HG03439 (cell line): ENCODE data around the gene ZMYND19.
"Not testable (repeated sequence)": the region's sequence is repeated elsewhere in the genome, so short reads cannot be mapped to it uniquely, and the experiment has no call there.

ENCODE experiments used
- ATAC-seq: cut with Tn5 transposase; IDR thresholded peaks from one replicate; pipeline ENCODE4 v1.9.1; 2021; ENCODE audit warnings: mild to moderate bottlenecking, moderate library complexity; ENCODE audit not compliant: unreplicated experiment

Gene ZMYND19

DNA sequence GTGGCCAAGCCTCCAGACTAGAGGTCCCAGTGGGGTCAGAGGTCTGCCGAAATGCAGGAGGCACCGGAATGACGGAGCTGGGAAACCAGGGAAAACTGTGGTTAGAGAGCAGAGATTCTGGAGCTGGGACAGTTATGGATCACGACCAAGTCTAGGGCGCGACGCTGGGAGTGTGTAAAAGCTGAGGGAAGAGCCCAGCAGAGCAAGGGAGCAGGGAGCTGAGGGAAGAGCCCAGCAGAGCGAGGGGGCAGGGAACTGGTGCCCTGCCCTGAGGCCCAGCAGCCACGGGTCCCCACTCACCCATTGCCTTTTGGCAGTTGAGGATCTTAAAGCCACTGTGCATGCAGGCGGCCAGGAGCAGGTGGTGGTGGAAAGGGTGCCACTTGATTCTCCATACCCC is 26.2 kb downstream of the ZMYND19 start:
- ATAC-seq: no peak

DNA sequence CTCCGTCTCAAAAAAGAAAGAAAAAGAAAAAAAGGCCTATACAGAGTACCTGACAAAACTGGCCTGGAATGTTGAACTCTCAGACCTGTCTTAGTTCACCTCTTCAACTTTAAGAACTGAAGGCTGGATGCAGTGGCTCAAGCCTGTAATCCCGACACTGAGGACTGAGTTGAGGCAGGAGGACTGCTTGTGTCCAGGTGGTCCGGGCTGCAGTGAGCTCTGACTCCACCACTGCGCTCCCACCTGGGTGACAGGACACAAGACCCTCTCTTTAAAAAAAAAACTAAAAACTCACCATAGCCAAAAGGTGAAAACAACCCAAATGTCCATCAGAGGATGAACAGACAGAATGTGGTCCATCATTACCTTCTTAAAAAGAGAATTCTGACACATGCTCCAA is 32.2 kb downstream of the ZMYND19 start:
- ATAC-seq: no peak

DNA sequence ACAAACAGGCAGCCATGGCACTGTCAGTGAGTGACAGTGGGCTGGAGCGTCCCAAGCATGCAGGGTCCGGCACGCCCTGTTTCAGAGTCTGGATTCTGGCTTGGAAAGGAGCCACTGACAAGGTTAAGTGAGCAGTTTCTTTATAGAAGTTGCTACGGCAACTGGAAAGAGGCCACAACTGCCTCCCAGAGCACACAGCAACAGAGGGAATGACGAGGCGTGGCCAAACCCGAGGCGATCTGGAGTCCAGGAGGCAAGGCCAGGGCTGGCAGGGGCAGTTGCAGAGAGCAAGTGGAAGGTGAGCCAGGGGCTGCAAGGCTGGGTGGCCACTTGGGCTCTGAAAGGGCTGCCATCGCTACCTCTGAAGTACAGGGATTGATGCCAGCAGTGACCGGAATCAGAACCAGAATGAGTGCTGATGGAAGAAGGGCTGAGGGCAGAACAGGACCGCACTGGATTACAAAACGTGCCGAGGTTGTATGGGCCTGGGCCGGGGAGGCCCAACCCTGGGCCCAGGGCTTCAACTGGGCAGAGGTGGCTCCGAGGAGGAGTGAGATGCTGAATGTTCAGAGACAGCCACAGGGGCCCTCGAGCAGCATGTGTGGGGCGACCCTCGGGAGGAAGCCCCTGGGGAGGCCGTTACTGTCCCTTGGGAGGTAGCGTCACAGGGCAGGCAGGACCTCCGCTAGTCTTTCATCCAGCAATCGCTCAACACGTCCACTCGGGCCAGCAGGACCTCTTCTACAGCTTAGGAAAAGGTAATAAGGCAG is 34.1 kb downstream of the ZMYND19 start:
- no peak for ATAC-seq

DNA sequence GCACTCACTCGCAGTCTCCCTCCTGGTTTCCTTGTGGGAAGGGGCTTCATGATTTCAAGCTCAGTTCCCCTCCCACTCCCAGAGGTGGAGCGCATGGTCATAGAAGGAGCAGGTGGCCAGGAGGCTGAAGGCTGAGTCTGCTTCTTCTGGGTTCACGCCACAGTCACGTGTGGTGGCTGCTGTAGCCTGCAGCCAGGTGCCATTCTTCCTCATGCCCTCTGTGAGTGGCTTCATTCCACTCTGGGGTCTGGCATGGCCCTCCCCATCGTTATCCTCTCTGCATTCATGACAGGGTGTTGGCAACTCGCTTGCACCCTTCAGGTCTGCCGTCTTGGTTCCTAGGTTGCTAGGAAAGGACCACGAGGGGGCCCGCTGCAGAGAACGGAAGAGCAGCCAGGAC is 35.1 kb downstream of the ZMYND19 start:
- ATAC-seq: no peak

DNA sequence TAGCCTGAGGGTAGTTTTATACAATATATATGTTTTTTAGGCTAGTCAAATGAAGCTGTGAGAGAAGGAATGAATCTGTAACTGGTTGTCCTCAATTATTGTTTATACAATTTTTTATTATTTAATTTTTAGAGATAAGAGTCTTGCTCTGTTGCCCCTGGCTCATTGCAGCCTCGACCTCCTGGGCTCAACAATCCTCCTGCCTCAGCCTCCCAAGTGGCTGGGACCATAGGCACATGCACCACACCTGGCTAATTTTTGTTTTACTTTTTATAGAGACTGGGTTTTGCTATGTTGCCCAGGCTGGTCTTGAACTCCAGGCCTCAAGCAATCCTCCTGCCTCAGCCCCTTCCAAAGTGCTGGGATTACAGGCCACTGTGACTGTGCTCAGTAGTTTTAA is 36.0 kb downstream of the ZMYND19 start:
- no peak for ATAC-seq

DNA sequence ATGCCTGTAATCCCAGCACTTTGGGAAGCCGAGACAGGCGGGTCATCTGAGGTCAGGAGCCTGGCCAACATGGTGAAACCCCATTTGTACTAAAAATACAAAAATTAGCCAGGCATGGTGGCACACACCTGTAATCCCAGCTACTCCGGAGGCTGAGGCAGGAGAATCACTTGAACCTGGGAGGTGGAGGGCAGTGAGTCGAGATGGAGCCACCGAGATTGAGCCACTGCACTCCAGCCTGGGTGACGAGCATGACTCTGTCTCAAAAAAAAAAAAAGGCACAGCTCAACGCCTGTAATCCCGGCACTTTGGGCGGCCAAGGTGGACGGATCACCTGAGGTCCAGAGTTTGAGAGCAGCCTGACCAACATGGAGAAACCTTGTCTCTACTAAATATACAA is 36.7 kb downstream of the ZMYND19 start:
- ATAC-seq: not testable (repeated sequence)

DNA sequence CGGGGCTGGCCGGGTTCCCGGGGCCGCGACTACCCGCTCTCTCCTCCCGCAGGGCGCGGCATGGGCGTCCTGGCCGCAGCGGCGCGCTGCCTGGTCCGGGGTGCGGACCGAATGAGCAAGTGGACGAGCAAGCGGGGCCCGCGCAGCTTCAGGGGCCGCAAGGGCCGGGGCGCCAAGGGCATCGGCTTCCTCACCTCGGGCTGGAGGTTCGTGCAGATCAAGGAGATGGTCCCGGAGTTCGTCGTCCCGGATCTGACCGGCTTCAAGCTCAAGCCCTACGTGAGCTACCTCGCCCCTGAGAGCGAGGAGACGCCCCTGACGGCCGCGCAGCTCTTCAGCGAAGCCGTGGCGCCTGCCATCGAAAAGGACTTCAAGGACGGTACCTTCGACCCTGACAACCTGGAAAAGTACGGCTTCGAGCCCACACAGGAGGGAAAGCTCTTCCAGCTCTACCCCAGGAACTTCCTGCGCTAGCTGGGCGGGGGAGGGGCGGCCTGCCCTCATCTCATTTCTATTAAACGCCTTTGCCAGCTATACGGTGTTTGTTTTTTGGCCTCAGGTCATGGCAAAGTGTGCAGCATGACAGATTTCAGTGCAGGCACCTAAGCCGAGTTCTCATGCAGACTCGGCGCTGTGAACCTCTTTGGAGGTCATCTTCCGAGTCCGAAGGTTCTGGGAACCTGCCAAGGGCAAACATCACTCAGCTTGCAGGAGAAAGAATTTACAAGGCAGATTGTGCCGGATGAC is 38.1 kb downstream of the ZMYND19 start:
- ATAC-seq: peak; percentile 20

DNA sequence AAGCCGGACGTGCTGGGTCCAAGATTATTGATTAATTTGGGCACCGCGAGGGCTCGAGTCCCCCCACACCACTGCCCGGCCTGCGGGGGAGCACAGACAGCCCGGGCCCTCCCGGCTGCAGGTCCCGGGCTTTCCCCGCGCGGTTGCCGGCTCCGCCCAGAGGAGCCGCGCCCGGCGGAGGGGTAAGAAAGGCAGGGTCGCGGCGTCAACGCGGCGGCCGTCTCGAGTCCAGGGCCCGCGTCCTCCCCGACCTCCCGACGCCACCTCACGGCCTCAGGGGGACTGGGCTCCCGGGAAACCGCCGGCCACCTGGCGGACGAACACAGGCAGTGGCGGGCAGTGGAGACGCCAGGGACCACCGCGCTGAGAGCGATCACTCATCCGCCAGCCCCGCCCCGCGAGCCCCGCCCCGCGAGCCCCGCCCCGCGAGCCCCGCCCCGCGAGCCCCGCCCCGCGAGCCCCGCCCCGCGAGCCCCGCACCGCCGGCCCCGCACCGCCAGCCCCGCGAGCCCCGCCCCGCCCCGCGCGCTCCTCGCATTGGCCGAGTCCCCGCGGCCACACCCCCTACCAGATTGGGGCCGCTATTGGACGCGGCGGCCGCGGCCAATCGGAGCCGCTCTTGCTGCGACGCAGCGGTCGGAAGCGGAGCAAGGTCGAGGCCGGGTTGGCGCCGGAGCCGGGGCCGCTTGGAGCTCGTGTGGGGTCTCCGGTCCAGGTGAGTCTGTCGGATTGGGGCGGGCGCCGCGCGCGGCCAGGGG is 38.9 kb downstream of the ZMYND19 start, which contains the start of gene MRPL41:
MRPL41 (plus strand) TSS at position 616 of the 758 bp plus-strand sequence. CDS start 203 bp downstream, outside the sequence.
- ATAC-seq: peak; percentile 79

DNA sequence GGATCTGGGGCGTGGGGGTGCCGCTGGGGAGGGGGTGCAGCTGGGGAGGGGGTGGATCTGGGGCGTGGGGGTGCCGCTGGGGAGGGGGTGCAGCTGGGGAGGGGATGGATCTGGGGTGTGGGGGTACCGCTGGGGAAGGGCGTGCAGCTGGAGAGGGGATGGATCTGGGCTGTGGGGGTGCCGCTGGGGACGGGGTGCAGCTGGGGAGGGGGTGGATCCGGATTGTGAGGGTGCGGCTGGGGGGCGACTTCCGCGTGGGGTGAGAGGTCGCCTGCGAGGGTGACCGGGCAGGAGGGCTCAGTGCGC is 39.4 kb downstream of the ZMYND19 start:
- ATAC-seq: not testable (repeated sequence)

DNA sequence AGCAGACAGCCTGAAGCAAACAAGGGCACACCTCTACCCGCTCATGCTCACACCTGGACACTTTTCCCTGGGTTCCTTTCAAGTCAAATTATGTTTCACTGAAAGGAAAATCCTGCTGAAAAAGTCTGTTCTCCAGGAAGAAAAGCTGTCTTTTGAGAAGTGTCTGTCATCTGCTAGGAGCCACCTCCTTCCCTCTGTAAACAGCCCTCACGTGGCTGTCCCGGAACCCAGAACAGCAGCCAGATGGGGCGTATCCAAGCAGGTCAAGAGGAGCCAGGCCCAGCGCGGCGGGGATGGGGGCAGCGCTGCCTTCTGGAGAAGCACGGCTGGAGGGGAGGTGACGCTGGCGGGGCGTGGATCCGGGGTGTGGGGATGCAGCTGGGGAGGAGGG is 40.1 kb downstream of the ZMYND19 start, which contains the start of gene PNPLA7:
PNPLA7 (minus strand) TSS at position 172 of the 391 bp plus-strand sequence. CDS start 205 bp downstream, outside the sequence.
- ATAC-seq: no peak

DNA sequence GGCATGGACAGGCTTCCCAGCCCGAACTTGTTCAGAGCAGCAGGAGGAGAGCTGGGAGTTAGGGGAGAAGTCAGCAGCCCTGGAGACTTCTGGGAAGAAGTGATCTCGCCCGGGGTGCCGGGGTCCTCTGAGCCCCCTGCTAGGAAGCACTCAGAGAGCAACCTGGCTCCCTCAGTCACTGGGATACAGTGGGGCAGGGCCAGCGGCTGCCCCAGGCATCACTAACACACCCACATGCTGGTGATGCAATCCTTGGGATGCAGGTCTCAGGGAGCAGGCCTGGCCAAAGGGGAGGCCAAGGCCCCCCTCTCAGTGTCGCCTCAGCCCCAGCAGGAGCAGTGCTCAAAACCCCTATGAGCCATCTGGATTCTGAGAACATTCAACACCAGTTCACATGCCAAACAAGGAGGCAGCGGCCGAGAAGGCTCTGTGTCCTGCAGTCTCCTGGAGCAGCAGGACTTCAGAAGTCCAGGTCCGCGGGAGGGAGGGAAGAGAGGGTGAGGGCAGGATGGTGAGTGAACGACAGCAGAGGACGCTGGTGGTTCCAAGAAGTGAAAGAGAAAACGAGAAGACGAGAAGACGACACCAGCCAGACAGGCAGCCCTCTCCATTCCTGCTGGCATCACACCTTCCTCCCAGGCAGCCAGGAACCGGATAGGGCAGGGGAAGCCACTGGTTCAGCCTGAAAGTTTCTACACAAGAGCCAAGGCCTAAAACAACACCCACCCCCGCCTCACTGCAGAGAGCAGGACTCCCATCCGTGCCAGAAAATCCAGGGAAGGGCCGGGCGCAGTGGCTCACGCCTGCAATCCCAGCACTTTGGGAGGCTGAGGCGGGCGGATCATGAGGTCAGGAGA is 42.4 kb downstream of the ZMYND19 start:
- ATAC-seq: no peak

DNA sequence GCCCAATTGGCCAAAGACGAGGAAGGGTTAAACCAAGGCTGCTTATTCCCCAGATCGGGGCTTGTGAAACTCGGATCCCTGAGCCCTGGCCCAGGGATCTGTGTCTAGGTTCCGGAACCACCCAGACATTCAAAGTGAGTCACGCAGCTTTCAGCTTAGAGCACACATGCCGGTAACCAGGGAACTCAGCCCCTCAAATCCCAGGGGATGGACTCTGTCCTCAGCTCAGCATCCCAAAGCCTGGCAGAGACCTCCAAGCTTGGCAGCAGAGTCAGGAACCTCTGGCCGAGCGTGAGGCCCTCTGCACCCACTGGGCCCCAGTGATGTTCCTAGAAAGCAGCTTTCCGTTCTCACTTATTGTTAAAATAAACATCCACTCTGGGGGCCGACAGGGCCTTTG is 45.2 kb downstream of the ZMYND19 start:
- no peak for ATAC-seq

DNA sequence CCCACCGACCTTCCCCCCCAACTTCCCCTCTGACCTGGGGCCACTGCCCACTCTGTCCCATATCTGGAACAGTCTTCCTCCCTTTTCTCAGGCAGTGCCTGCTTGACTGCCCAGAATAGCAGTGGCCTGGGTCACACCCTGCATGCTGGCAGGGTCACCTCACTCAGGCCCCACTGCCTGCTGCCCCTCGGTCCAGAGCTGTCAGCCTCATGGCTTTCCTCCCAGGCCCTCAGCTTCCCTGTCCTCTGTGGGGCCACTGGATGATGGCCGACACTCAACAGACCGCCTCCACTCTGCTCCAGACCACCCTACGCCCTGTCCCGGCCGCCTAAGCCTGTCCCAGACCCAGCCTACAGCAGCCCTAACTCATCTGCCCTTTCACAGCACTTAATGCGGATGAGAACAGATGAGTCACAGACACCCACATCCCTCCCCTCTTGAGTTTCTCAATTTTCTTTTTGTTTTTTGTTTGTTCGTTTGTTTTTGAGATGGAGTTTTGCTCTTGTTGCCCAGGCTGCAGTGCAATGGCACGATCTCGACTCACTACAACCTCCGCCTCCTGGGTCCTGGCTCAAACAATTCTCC is 46.0 kb downstream of the ZMYND19 start:
- ATAC-seq: no peak

DNA sequence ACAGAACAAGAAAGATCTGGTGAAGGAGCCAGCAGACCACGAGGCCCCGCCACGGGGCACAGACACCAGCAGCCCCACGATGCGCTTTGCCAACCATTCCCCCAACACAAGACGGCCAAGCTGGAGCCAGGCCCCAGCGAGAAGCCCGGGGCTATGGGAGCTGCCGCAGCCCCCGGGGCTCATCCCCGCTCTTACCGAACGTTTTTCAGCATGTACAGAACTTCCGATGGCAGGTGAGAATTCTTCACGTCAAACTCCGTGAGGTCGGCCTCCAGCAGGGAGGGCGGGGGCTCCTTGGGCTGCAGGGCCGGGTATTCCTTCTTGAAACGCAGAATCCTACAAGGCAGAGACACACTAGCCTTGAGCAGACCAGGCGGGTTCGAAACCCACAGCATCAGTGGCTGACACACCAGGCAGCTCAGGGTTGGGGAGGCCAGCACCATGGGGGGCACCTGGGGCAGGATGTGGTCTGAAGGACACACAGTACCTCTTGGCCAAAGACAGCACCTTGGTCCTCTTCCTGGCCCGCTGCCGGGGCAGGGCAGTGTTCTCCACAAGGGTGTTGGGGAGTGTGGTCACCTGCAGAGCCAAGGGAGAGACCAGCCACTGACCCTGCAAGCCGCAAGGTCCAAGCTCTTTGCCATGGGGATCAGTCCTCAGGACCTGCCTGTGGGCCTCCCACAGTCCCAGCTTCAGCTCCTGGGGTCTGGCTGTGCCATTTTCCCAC is 46.9 kb downstream of the ZMYND19 start:
- ATAC-seq: no peak

DNA sequence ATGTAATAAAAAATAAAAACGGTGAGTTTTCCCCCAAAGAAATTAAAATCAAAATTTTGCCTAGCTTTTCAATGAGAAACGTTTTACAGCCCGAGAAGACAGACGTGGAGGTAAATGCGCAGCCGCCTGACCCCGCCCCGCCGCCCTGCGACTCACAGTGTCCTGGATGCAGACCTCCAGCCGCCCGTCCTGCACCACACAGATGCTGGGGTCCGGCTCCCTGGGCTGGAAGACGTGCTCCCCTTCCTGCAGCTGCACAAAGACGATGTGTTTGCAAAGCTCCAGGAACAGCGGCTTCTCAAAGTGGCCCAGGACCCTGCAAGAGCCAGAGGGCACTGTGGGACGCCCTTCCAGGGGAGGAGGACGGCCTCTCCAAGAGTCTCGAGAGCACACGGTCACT is 47.8 kb downstream of the ZMYND19 start:
- ATAC-seq: no peak

DNA sequence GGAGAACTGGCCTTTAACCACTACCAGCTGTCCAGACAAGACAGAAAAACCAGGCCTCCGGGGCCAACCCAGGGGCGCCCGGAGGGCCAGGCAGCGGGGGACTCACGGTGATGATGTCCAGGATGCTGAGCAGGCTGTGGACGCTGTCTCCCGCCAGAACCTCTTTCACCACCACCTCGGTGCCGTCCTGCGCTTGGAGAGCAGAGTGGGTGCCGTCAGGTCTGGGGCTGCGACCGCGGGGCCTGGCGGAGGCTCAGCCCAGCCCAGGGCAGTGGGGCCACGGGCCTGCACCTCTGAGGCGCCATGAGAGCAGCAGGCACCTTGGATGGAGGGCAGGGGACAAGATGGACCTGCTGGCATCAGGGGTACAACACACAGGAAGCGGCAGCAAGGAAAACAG is 49.8 kb downstream of the ZMYND19 start:
- no peak for ATAC-seq

DNA sequence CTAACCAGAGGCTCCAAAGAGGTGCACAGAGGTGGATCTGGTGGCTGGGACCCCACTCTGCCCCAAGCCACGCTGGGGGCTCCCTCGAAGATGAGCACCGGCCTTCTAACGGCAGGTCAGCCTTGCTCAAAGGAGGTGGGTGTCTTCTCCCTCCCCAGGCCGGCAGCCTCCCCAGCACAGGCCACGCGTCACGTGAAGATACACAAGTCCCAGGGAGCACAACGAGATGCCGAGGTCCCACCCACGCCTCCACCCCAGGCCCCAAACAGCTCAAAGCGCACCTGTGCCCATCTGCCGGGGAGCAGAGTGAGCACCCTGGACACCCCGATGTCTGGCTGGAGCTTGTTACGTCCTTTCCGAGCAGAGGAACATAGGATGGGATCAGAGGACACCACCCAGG is 52.3 kb downstream of the ZMYND19 start:
- no peak for ATAC-seq

DNA sequence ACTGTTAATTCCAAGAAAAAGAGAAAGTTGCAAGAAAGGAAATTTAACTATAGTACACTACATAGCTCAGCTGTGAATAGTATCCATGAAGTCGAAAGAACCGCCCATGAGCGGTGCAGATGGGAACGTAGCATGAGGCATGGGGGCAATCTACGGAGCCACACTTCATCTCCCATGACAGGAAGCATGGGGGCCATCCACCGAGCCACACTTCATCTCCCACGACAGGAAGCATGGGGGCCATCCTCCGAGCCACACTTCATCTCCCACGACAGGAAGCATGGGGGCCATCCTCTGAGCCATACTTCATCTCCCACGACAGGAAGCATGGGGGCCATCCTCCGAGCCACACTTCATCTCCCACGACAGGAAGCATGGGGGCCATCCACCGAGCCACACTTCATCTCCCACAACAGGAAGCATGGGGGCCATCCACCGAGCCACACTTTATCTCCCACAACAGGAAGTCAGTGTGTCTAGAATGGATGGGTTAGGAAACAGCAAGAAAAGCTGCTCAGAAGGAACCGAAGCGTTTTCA is 53.6 kb downstream of the ZMYND19 start:
- ATAC-seq: not testable (repeated sequence)

DNA sequence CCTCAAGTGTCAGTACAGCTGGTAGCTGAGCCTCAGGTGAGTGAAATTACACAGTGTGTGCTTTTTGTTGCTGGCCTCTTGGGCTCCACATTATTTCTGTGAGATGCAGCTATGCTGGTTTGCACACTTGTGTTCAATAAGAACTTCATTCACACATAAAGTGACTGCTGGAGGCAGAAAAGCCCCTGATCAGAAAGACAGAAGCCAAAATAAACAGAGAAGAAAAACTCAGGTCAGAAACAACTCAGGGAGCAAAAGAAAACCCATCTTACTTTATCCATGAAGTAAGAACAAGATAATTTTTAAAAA is 55.2 kb downstream of the ZMYND19 start:
- ATAC-seq: no peak
